GM18861 (cell line): ENCODE results near the gene SPDYE2B.
A peak's percentile ranks its signal among the peaks of the same experiment; 100 is the strongest.
"Not testable (repeated sequence)": the region's sequence is repeated elsewhere in the genome, so short reads cannot be mapped to it uniquely, and the experiment has no call there.

Experiments
- ATAC-seq: cut with Tn5 transposase; IDR thresholded peaks from one replicate; pipeline ENCODE4 v1.9.1; 2021; ENCODE audit not compliant: unreplicated experiment

Gene SPDYE2B, protein sequence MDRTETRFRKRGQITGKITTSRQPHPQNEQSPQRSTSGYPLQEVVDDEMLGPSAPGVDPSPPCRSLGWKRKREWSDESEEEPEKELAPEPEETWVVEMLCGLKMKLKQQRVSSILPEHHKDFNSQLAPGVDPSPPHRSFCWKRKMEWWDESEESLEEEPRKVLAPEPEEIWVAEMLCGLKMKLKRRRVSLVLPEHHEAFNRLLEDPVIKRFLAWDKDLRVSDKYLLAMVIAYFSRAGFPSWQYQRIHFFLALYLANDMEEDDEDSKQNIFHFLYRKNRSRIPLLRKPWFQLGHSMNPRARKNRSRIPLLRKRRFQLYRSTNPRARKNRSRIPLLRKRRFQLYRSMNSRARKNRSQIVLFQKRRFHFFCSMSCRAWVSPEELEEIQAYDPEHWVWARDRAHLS

DNA sequence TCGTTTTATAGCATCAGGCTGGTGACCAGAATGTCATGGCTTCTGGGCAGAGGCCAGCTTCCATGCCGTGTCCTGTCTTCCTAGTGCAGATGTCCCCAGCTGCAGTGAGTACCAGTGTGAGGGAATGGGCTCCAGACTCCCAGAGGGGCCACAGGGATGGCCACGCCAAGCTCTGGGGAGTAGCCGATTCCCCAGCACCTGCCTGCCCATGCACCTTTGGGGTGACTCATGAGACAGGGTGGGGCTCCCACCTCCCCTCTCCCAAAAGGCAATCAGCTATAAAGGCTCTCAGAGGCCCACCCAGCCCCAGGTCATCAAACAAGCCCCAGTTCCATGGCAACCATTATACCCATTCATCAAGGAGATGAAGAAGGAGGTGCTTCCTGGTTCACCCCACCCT, at the start of gene SPDYE2B:
SPDYE2B (plus strand) TSS at position 396 of the 400 bp plus-strand sequence. CDS start 2,030 bp downstream, outside the sequence.
- not testable (repeated sequence) for ATAC-seq

DNA sequence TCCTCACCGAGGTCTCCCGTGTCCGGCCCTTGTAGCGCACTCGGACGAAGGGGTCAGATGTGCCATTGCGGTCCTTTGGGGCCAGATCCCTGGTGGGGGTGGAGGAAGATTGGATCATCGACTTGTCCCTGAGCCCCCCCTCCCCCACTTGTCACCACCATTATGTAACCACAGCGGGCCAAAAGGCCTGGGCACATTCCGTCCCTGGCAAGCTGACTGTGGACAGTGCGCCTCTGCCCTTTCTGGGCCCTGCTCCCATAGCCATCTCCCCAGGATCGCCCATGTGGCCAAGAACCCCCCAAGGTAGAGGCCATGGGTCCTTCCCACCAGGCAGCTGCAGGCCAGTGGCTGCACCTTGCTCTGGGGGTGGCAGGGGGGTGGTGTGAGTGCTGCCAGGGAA, 47.8 kb upstream of the SPDYE2B start:
- ATAC-seq: not testable (repeated sequence)

- ATAC-seq: not testable (repeated sequence)
These were observed 45.5 kb upstream of the SPDYE2B start for GRCh38 chr7:102604431-102605145.

- ATAC-seq: not testable (repeated sequence)
These were observed 43.3 kb upstream of the SPDYE2B start for GRCh38 chr7:102606848-102607247.

DNA sequence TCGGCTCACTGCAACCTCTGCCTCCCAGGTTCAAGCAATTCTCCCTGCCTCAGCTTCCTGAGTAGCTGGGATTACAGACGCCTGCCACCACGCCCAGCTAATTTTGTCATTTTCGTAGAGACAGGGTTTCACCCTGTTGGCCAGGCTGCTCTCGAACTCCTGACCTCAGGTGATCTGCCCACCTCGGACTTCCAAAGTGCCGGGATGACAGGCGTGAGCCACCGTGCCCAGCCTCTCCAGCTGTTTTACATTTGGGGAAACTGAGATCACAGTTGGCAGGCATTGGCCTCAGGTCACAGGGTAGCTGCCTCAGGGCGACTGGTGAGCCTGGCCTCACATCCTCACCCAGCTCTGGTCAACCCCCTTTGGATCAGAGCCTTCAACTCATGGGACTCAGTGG, 40.4 kb upstream of the SPDYE2B start:
- not testable (repeated sequence) for ATAC-seq

- not testable (repeated sequence) for ATAC-seq
These were observed 39.7 kb upstream of the SPDYE2B start for GRCh38 chr7:102610441-102610840.

DNA sequence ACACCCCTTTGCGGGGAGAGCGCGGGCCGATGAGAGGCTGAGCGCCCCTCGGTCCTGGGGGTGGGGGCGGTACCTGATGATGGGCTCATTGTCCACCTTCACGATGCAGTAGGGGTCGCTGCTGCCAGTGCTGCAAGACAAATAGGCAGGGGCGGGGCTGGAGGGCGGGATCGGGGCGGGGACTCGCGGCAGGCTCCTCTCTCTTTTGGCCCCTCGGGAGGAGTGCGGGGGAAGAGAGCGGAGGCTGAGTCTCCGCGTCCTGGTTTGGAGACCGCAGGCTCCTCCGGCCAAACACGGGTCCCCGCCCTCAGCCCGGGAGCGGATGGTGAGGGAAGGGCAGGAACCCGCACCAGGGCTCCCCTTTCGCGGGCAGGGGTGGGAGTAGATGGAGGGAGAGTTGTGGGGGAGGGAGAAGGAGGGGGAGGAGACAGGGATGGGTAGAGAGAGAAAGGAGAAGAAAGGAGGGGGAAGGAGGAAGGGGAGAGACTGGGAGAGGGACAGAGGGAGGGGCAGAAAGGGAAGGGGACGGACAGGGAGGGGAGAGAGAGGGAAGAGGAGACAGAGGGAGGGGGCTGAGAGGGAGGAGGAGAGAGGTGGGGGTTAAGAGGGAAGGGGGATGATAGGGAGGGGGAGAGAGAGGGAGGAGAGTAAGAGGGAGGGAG, 39.0 kb upstream of the SPDYE2B start:
- ATAC-seq: peak; percentile 16

DNA sequence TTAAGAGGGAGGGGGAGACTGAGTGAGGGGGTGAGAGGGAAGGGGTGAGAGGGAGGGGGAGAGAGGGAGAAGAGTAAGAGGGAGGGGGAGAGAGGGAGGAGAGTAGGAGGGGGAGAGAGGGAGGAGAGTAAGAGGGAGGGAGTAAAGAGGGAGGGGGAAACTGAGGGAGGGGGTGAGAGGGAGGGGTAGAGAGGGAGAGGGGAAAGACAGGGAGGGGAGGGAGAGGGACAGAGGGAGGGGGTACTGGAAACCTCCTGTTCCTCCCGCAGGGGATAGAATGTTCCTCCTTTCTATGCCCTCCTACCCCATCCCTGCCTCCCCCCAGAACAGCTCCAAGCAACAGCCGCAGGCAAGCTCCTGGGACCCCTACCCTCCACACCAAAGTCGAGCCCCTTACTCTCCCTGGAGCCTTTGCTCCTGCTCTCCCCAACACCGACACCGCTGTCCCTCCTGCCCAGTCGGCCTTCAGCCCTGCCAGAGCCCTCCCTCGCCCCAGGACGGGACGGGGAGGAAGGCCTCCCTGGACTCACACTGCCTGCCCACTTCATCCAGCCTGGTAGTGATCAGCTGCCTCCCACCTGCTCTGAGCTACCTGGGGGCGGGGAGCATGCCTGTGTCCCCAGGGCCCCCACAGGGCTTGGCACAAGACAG, 38.3 kb upstream of the SPDYE2B start:
- ATAC-seq: not testable (repeated sequence)

DNA sequence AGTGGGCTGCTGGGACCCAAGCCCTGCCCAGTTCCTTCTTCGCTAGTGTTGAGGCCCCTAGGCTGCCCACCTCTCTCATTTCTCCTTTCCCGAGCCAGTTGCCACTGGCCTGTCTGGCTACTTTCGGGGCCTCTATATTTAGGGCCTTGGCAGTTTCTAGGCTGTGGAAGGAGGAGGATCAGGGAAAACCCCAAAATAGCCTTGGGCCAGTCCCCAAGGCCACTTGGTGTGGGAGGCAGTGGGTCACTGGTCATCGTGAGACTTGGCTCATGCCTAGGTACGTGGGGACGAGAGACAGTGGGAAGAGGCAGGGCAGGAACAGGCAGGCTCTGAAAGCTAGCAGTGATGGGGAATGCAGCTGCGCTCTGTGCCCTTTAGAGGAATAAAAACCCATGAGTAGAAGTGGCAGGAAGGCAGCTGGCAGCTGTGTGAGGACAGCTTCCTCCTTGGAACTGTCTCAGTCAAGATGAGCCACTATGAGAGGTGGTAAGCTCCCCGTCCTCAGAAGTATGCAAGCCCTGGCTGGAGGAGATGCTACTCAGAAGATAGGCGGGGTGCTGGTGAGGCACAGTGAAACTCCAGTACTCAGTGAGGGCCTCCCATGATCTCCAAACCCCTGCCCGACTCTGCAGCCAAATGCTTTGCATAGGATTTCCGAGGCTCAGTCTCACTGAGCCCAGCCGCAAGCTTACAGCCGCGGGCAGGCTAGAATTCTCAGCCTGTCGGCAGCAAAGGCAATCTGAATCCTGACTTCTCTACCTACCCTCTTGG, 36.4 kb upstream of the SPDYE2B start:
- peak; percentile 63 for ATAC-seq

- peak; percentile 17 for ATAC-seq
These were observed 35.8 kb upstream of the SPDYE2B start for GRCh38 chr7:102614346-102614697.

DNA sequence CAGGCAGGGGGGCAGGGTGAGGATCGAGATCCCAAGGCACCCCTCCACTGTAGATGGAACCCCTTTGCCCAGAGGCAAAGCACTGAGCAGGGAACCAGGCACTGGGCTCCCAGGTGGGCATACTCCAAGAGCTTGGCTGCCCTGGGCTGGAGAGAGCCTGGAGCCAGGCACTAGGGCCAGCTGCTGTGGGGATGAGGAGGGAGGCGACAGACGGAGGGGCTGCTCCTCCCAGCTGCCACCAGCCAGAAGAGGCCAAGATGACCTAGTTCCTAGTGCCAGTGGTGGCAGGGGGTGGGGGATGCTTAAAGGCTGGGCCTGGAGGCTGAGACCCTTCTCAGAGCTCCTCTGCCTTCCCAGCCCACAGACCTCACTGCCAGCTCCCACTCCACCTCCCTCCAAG, 35.2 kb upstream of the SPDYE2B start:
- ATAC-seq: not testable (repeated sequence)

- ATAC-seq: not testable (repeated sequence)
These were observed 34.2 kb upstream of the SPDYE2B start for GRCh38 chr7:102615930-102616329.

DNA sequence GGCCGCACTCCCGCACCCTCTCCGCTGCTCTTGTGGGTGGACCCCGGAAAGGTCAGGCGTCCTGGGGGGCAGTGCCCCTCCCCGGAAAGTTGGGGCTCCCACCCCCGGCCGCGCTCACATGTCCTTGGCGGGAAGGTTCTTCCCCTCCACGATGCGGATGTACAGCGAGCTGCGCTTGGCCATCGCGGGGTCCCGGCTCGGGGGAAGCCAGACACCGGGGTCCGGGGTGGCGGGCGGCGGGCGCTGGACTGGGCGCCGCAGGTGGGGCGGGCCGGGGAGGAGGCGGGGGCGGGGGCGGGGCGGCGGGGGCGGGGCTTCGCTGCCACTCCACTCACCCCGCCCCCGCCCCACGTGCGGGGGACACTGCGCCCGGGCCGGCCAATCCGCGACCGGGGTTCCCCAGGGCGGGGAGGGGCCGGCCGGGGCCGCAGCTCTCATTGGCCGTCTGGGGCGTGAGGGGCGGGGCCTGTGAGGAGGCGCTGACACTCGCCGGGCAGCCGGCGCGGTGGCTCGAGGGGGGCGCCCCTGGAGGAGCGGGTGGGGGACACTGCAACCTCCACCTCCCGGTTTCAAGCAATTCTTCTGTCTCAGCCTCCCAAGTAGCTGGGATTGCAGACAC, 33.5 kb upstream of the SPDYE2B start, which contains the start of gene RASA4:
RASA4 (minus strand) TSS at position 250 of the 619 bp plus-strand sequence; CDS start at position 183, 67 bp downstream.
- ATAC-seq: peak; percentile 31

GRCh38 chr7:102618122-102618521, 32.0 kb upstream of the SPDYE2B start:
- not testable (repeated sequence) for ATAC-seq

- not testable (repeated sequence) for ATAC-seq
These were observed 22.7 kb upstream of the SPDYE2B start for GRCh38 chr7:102627271-102627904.

GRCh38 chr7:102630622-102631021, 19.5 kb upstream of the SPDYE2B start:
- not testable (repeated sequence) for ATAC-seq

- ATAC-seq: not testable (repeated sequence)
These were observed 15.8 kb upstream of the SPDYE2B start for GRCh38 chr7:102634299-102634698.

DNA sequence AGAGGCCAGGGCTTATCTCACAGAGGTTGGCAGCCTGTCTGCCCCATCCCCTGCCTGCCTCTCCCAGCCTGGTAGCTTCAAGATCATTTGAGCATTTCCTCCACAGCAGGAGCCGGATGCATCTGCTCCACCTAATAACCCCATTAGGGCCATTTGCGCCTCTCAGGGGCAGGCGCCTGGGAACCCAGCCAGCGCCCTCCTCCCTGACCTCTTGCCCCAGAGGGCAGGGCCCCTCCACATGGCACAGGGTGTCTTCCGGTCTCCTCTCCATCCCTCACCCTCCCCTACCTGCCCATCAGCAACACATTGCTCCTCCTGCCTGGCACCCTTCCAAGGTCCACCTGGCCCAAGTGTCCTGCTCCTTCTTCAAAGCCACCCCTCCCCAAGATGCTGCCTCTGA, 14.8 kb upstream of the SPDYE2B start:
- ATAC-seq: not testable (repeated sequence)

DNA sequence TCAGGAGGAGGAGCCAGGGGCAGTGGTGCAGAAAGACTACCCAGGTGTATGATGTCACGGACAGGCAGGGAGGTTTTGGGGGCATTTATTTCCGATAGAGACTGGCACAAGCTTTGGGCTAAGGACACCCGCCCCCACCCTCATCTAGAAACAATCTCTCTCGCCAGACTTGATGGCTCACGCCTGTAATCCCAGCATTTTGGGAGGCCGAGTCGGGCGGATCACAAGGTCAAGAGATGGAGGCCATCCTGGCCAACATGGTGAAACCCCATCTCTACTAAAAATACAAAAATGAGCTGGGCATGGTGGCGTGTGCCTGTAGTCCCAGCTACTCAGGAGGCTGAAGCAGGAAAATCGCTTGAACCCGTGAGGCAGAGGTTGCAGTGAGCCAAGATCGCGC, 13.2 kb upstream of the SPDYE2B start:
- not testable (repeated sequence) for ATAC-seq
